HEK293 (cell line): ENCODE measurements around the gene AFF1.
A peak's percentile ranks its signal among the peaks of the same experiment; 100 is the strongest.

Experiments used
- CTCF ChIA-PET: fragments of 350-600 bp; formaldehyde crosslinking; extraction: SDS; loops from one replicate; lab custom pipeline; 2021; ENCODE audit warnings: antibody characterized with exemption; lab: Yijun Ruan, JAX
- POLR2A ChIA-PET: fragments of 300-600 bp; formaldehyde crosslinking; extraction: SDS; loops from one replicate; lab custom pipeline; 2020; ENCODE audit warnings: antibody characterized with exemption, inconsistent platforms; lab: Yijun Ruan, JAX
- H3K27ac ChIP-seq: fragments of 200-500 bp; sonication (Bioruptor generic); 2 replicates; pipeline ENCODE4 v1.5.1; 2014; ENCODE audit warnings: low read depth, low read length, control low read depth, inconsistent platforms; ENCODE audit errors: extremely low read depth
- H3K36me3 ChIP-seq, 2 experiments: fragments of 200-500 bp in 1 of 2; sonication (Bioruptor generic) in 1 of 2; 1 replicate in 1 of 2; 2 replicates in 1 of 2; pipeline ENCODE4 v1.5.1; 2014 to 2017; ENCODE audit warnings: inconsistent platforms in 2 of 2, low read length in 2 of 2; ENCODE audit not compliant: control insufficient read depth in 2 of 2, insufficient read depth in 1 of 2
- H3K4me1 ChIP-seq: fragments of 200-500 bp; sonication (Bioruptor generic); 2 replicates; pipeline ENCODE4 v1.5.1; 2014; ENCODE audit warnings: mild to moderate bottlenecking, low read length, inconsistent platforms; ENCODE audit not compliant: control insufficient read depth, insufficient read depth
- H3K4me3 ChIP-seq: 2 replicates; pipeline ENCODE4 v1.5.1; 2011; ENCODE audit warnings: low read depth, mild to moderate bottlenecking, control low read depth, low read length, moderate library complexity
- H3K9me3 ChIP-seq: fragments of 200-500 bp; sonication (Bioruptor generic); 2 replicates; pipeline ENCODE4 v1.5.1; 2014; ENCODE audit warnings: low read depth, low read length, inconsistent platforms; ENCODE audit not compliant: control insufficient read depth, insufficient read depth
- AEBP2 ChIP-seq: fragments of 450-650 bp; formaldehyde crosslinking; IDR thresholded peaks from 2 replicates; pipeline ENCODE4 v1.5.1; 2016; ENCODE audit warnings: missing biosample characterization, missing genetic modification characterization, borderline replicate concordance
- CTCF ChIP-seq: fragments of 450-650 bp; formaldehyde crosslinking; IDR thresholded peaks from 2 replicates; pipeline ENCODE4 v1.5.1; 2016; ENCODE audit warnings: missing biosample characterization, missing genetic modification characterization
- PRDM10 ChIP-seq: fragments of 450-650 bp; formaldehyde crosslinking; IDR thresholded peaks from 2 replicates; pipeline ENCODE4 v1.5.1; 2016; ENCODE audit warnings: missing biosample characterization, missing genetic modification characterization
- PRDM6 ChIP-seq: fragments of 450-650 bp; formaldehyde crosslinking; IDR thresholded peaks from 2 replicates; pipeline ENCODE4 v1.5.1; 2017; ENCODE audit warnings: missing biosample characterization, missing genetic modification characterization
- TRIM28 ChIP-seq: IDR thresholded peaks from 2 replicates; pipeline ENCODE4 v1.6.1; 2011; ENCODE audit warnings: low read length, control low read depth, borderline replicate concordance
- ZNF121 ChIP-seq: fragments of 450-650 bp; formaldehyde crosslinking; IDR thresholded peaks from 2 replicates; pipeline ENCODE4 v1.5.1; 2016; ENCODE audit warnings: missing biosample characterization, missing genetic modification characterization
- ZNF530 ChIP-seq: fragments of 450-650 bp; formaldehyde crosslinking; IDR thresholded peaks from 2 replicates; pipeline ENCODE4 v1.5.1; 2016; ENCODE audit warnings: low read depth, missing biosample characterization, missing genetic modification characterization
- ZNF610 ChIP-seq: fragments of 450-650 bp; formaldehyde crosslinking; IDR thresholded peaks from 2 replicates; pipeline ENCODE4 v1.5.1; 2016; ENCODE audit warnings: missing biosample characterization, missing genetic modification characterization, borderline replicate concordance
- ZNF654 ChIP-seq: fragments of 450-650 bp; formaldehyde crosslinking; IDR thresholded peaks from 2 replicates; pipeline ENCODE4 v1.5.1; 2016; ENCODE audit warnings: low read depth, missing biosample characterization, missing genetic modification characterization
- ZNF664 ChIP-seq: fragments of 450-650 bp; formaldehyde crosslinking; IDR thresholded peaks from 2 replicates; pipeline ENCODE4 v1.5.1; 2016; ENCODE audit warnings: missing biosample characterization, missing genetic modification characterization
- ZNF747 ChIP-seq: fragments of 450-650 bp; formaldehyde crosslinking; IDR thresholded peaks from 2 replicates; pipeline ENCODE4 v1.5.1; 2016; ENCODE audit warnings: missing biosample characterization, missing genetic modification characterization

Gene AFF1

GRCh38 chr4:87150498-87151261, 215.9 kb downstream of the AFF1 start (continued):
- TF ChIP-seq AEBP2 (tag by site-specific recombination), result no peak
- TF ChIP-seq PRDM10 (tag by site-specific recombination), result no peak
- TF ChIP-seq ZNF664 (tag by site-specific recombination), result peak; percentile 81
- no peak for TF ChIP-seq ZNF610 (tag by site-specific recombination)
- TF ChIP-seq ZNF654 (tag by site-specific recombination), result peak; percentile 90
- TF ChIP-seq TRIM28, result peak; percentile 79; the same call in 1 of the 2 replicates
- TF ChIP-seq CTCF, result peak; percentile 35
- TF ChIP-seq, all 188 proteins: peak for 6

- H3K27ac ChIP-seq, result no peak overlapping the region
- H3K4me3 ChIP-seq, result no peak overlapping the region
- H3K4me1 ChIP-seq, result no peaks in the 10 kb centered on the region
- ChIA-PET CTCF (interaction anchor here (0.6 to 3.4 kb wide), 7 partner anchors 18 to 697 kb away, joined by 3 to 42 read pairs (median 4); no protein-coding TSS in a partner anchor), POLR2A (no interaction called here)
- H3K36me3 ChIP-seq, result no peaks in the 10 kb centered on the region
- TF ChIP-seq PRDM6 (tag by site-specific recombination) (peak; percentile 90), ZNF530 (tag by site-specific recombination) (no peak)
- no peaks in the 10 kb centered on the region for H3K9me3 ChIP-seq
These were observed 216.9 kb downstream of the AFF1 start for GRCh38 chr4:87151730-87152129.

GRCh38 chr4:87152310-87153041, 217.7 kb downstream of the AFF1 start:
- POLR2A ChIA-PET, result no interaction called here

More at GRCh38 chr4:87152310-87153041, 217.7 kb downstream of the AFF1 start:
- H3K4me3 ChIP-seq, result no peak overlapping the region
- no peak for TF ChIP-seq ZNF747 (tag by site-specific recombination)
- peak; percentile 50; the same call in 1 of the 2 replicates for TF ChIP-seq ZNF121 (tag by site-specific recombination)
- no peaks in the 10 kb centered on the region for H3K9me3 ChIP-seq
- CTCF ChIA-PET, result interaction anchor here (0.7 to 3.4 kb wide), 4 partner anchors 17 to 233 kb away, joined by 4 to 42 read pairs (median 16); no protein-coding TSS in a partner anchor
- H3K36me3 ChIP-seq, result no peaks in the 10 kb centered on the region
- H3K4me1 ChIP-seq, result no peaks in the 10 kb centered on the region
- no peak overlapping the region for H3K27ac ChIP-seq
